Measurements from ENCODE around the gene TAS1R1. TPM values are rescaled to one million over a fixed set of nuclear protein-coding genes. Genes with fewer than 3 reads are reported as not detected.

TAS1R1 gene
- polyA plus RNA-seq (2012; ENCODE audit: insufficient read length, low read depth), result not detected

DNA sequence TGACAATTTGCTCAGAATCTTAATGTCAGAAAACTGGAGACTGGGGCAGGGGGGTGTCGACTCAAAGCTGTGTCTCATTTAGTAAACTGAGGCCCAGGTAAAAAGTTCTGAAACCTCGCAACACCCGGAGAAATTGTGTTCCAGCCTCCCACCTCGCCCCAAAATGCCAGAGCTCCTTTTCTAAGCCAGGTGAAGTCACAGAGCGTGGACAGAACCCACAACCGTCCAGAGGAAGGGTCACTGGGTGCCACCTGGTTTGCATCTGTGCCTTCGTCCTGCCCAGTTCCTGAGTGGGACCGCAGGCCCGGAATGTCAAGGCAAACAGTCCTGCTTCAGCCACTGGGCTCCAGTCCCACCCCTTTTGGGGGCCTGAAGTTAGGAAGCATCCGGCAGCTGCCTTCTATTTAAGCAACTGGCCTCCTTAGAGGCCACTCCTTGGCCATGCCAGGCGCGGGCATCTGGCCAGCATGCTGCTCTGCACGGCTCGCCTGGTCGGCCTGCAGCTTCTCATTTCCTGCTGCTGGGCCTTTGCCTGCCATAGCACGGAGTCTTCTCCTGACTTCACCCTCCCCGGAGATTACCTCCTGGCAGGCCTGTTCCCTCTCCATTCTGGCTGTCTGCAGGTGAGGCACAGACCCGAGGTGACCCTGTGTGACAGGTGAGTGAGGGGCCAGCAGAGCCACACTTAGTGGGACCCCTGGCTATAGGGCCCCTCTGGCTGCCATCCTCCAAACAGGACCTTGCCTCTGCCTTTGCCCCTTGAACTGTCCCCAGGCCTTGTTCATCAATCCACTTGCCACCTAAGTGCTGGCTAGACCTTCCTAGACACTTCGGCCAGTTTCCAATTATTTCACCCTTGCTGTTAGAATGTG lies at the start of gene TAS1R1:
TSS of gene TAS1R1 (plus strand) at position 401 of the 872 bp plus-strand sequence. CDS start at position 468, 67 bp downstream.
- TF ChIP-seq SIN3A (IDR thresholded peaks at IDR 0.05; ENCODE audit: borderline replicate concordance, insufficient read depth, low read length) (no peak), TAF1 (IDR thresholded peaks at IDR 0.05; ENCODE audit: borderline replicate concordance, insufficient read depth, low read length) (no peak), FOXP2 (optimal IDR thresholded peaks at IDR 0.05; ENCODE audit: borderline replicate concordance, extremely low read depth, extremely low read length, insufficient read depth) (no peak), POLR2AphosphoS5 (IDR thresholded peaks at IDR 0.05; ENCODE audit: low read depth, low read length) (no peak), REST (IDR thresholded peaks at IDR 0.05; ENCODE audit: insufficient read depth in 1 of 2, low read depth in 2 of 2, low read length in 2 of 2) (no peak)

GRCh38 chr1:6505367-6506209 lies 49.5 kb upstream of the TAS1R1 start:
- TF ChIP-seq FOXP2 (optimal IDR thresholded peaks at IDR 0.05; ENCODE audit: borderline replicate concordance, extremely low read depth, extremely low read length, insufficient read depth), result no peak
- TF ChIP-seq POLR2AphosphoS5 (IDR thresholded peaks at IDR 0.05; ENCODE audit: low read depth, low read length), result no peak
- TF ChIP-seq TAF1 (IDR thresholded peaks at IDR 0.05; ENCODE audit: borderline replicate concordance, insufficient read depth, low read length), result no peak
- TF ChIP-seq SIN3A (IDR thresholded peaks at IDR 0.05; ENCODE audit: borderline replicate concordance, insufficient read depth, low read length), result no peak
- TF ChIP-seq REST (IDR thresholded peaks at IDR 0.05; ENCODE audit: insufficient read depth in 1 of 2, low read depth in 2 of 2, low read length in 2 of 2), result no peak

DNA sequence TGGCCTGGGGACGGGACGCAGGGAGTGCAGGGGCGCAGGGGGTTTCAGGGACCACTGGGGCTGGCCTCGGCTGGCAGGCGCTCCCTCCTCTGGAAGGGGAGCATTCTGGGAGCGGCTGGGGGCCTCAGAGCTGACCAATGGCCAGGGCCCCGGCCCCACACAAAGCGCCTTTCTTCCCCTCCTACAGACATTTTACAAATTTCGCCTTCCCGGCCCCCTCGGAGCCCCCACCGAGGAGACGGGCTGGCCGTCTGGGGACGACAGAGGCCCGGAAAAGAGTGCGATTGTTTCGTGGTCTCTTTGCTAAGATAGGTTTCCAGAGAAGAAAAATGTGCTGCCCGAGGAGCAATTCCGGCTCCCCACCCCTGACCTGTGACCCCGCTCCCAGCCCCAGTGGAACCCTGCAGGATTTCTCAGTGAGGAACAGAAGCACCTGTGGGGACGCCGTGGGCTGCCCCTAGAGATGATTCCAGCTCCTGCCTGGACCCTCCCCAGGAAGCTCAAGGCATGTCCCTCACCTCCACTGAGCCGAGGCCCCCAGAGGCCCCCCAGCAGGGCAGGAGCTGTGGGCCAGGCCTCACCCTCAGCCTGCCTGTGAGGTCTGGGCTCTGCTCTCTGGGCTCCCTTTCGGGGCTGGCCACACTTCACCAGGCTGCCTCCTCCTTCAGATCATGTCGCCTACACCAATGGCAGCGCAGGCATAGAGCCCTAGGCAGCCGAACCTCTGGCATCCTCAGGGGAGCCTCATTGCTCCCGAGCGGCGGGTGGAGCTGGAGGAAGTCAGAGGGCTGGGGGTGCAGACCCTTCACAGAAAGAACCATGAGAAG lies 48.7 kb upstream of the TAS1R1 start:
- TF ChIP-seq SIN3A (IDR thresholded peaks at IDR 0.05; ENCODE audit: borderline replicate concordance, insufficient read depth, low read length) (no peak), POLR2AphosphoS5 (IDR thresholded peaks at IDR 0.05; ENCODE audit: low read depth, low read length) (no peak), TAF1 (IDR thresholded peaks at IDR 0.05; ENCODE audit: borderline replicate concordance, insufficient read depth, low read length) (no peak), FOXP2 (optimal IDR thresholded peaks at IDR 0.05; ENCODE audit: borderline replicate concordance, extremely low read depth, extremely low read length, insufficient read depth) (no peak), REST (IDR thresholded peaks at IDR 0.05; ENCODE audit: insufficient read depth in 1 of 2, low read depth in 2 of 2, low read length in 2 of 2) (no peak)

GRCh38 chr1:6507037-6507428 lies 48.1 kb upstream of the TAS1R1 start:
- no peak for TF ChIP-seq FOXP2 (optimal IDR thresholded peaks at IDR 0.05; ENCODE audit: borderline replicate concordance, extremely low read depth, extremely low read length, insufficient read depth)
- TF ChIP-seq POLR2AphosphoS5 (IDR thresholded peaks at IDR 0.05; ENCODE audit: low read depth, low read length), result no peak

DNA sequence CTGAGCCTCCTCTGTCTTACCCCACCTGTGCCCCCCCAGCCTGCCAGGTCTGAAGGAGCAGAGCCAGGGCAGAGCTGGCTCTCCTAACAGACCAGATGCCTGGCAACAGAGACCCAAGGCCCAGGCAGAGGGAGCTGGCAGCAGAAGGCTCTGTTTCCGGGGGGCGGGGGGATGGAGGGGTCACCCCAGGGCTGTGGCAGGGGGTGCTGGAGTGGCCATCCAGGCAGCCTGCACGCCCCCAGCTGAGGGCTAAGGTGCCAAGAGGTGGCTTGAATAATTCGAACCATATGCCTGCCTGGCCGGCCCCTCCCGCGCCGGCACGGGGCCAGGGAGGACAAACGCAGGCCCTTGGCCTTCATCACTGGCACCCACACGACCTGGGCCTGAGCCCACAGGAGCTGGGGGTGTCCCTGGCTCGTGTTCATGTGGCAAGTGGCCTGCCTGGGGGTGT lies 47.6 kb upstream of the TAS1R1 start:
- no peak for TF ChIP-seq REST (IDR thresholded peaks at IDR 0.05; ENCODE audit: insufficient read depth in 1 of 2, low read depth in 2 of 2, low read length in 2 of 2)
- no peak for TF ChIP-seq SIN3A (IDR thresholded peaks at IDR 0.05; ENCODE audit: borderline replicate concordance, insufficient read depth, low read length)
- no peak for TF ChIP-seq TAF1 (IDR thresholded peaks at IDR 0.05; ENCODE audit: borderline replicate concordance, insufficient read depth, low read length)
- TF ChIP-seq FOXP2 (optimal IDR thresholded peaks at IDR 0.05; ENCODE audit: borderline replicate concordance, extremely low read depth, extremely low read length, insufficient read depth), result no peak
- TF ChIP-seq POLR2AphosphoS5 (IDR thresholded peaks at IDR 0.05; ENCODE audit: low read depth, low read length), result no peak

All from PFSK-1 (cell line).